GM21367 (cell line): ENCODE data around the gene RARRES2.
A peak's percentile ranks its signal among the peaks of the same experiment; 100 is the strongest.

Experiments used
- ATAC-seq: cut with Tn5 transposase; IDR thresholded peaks from one replicate; pipeline ENCODE4 v1.9.1; 2021; ENCODE audit not compliant: unreplicated experiment

RARRES2 gene

DNA sequence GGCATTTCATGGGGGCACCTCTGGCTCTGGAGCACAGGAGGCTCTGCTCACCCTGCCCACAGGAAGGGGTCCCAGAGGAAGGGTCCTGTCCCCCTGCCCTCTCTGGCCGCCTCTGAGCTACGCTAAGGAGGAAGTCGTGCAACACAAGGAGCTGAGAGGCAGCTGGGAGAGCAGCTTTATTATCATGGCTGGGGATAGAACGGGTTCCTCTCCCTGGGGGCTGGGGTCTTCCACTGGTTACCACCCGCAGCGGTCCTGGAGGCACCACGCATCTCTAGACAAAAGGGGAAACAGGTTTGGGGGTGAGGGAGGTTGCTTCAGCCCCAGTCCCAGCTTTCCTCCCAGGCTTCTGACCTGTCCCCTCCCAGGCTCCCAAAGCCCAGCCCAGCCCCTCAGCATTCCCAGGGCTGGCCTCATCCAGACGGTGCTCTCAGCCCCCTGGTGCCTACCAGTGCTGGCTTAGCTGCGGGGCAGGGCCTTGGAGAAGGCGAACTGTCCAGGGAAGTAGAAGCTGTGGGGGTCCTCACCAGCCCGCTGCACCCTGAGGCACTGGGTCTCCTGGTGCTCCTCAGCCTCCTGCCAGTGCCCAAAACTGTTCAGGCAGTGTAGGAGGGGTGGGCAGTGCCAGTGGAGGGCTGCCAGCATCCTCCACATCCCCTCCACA lies 3.1 kb downstream of the RARRES2 start:
- ATAC-seq = no peak

DNA sequence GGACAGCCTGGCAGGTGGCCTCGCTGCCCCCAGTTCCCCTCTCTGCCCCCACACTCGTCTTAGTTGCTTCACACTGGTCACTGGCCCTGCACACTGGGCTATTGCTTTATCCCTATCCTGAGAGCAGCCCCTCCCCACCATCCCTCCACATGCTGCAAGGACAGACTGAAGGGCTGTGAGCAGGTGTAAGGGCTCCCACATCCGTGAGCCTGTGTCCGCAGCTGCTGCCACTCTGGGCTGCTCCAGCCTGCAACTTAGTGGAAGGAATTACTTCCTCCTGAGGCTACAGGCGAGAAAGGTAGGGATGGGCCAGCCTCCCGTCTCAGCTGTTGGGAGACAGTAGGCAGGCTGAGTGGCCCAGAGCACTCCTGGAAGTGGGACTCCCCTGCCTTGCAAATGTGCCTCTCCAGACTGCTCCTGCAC lies 3.8 kb downstream of the RARRES2 start:
- no peak for ATAC-seq

DNA sequence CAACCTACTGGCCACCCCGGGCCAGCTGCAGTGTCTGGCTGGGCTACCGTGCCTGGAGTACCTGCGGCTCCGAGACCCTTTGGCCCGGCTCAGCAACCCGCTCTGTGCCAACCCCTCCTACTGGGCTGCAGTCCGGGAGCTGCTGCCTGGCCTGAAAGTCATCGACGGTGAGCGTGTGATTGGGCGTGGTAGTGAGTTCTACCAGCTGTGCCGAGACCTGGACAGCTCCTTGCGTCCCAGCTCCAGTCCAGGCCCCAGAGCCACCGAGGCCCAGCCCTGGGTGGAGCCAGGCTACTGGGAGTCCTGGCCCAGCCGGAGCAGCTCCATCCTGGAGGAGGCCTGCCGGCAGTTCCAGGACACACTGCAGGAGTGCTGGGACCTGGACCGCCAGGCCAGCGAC lies 4.2 kb downstream of the RARRES2 start:
- no peak for ATAC-seq

DNA sequence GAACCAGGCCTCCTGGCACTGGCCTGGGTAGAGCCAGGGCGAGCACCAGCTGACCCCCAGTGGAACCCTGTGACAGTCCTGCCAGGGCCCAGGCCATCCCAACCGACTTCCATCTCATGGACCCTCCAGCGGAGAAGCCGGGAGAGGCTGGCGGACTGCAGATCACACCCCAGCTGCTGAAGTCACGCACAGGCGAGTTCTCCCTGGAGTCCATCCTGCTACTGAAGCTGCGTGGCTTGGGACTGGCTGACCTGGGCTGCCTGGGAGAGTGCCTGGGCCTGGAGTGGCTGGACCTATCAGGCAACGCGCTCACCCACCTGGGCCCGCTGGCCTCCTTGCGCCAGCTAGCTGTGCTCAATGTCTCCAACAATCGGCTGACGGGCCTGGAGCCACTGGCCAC lies 4.7 kb downstream of the RARRES2 start:
- ATAC-seq = no peak

GRCh38 chr7:150335774-150336112 lies 5.7 kb downstream of the RARRES2 start:
- ATAC-seq = no peak

DNA sequence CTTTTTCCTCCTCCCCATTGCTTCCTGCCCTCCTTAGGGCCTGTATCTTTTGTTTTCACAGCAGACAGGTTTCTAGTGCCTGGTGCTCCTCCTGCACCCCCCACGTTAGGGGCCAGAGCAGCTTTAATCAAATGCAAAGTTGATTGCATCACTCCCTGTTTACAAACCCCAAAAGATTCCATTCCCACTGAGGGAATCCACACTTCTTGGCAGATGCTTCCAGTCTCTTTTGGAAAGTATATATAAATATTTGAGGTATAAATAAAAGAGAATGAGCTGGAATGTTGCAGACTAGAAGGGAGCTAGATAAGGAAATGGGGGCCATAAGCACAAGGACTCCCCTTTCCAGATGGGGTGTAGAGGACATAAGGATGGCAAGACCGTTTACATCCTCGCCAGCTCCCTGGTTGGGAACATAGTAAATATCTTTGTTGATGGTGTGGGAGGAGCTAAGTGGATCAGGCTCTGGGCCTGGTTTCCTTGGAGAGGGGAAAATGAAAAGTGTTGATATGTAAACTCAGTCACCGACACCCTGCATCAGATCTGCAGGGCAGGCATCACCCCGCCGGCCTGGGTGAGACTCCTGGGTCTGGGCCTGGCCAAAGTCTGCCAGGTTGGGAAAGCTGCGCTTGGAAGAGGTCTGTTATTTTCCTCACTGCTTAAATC lies 6.2 kb downstream of the RARRES2 start:
- no peak for ATAC-seq

DNA sequence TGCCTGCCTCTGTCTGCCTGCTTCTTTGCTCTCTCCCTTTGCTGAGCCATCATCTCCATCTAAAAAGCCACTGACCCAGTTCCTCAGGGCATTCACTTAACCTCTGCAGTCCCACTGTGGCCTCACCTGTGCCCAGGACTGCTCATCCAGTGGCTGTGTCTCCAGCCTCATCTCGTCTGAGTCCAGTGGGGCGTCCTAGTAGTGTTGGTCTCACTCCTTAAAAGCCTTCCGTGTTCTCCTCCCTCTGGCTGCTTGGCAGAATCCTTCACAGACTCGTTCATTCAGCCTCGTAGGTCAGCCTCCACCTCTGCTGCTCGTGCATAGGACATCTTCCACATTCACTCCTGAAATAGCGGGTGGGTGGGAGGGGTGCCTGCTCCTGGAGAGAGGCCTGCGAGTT lies 7.3 kb downstream of the RARRES2 start:
- ATAC-seq = no peak

- ATAC-seq = no peak
These were observed 7.8 kb downstream of the RARRES2 start for GRCh38 chr7:150333659-150334058.

- ATAC-seq = no peak
These were observed 8.4 kb downstream of the RARRES2 start for GRCh38 chr7:150332852-150333635.

- no peak for ATAC-seq
These were observed 11.1 kb downstream of the RARRES2 start for GRCh38 chr7:150330211-150330885.

GRCh38 chr7:150329331-150330120 lies 11.9 kb downstream of the RARRES2 start:
- ATAC-seq = no peak

DNA sequence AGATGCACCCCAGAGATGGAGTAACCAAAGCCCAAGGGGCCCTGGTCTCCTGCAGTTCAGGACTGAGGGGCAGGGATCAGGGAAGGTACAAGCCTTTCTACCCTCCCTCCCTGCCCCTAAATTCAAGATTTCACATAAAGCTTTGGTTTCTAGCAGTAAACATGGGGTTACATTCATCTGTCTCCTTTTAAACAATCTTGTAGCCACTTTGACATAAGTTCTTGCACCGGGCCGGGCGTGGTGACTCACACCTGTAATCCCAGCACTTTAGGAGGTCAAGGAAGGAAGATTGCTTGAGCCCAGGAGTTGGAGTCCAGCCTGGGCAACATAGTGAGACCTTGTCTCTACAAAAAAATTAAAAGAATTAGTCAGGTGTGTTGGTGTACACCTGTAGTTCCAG lies 14.1 kb downstream of the RARRES2 start:
- no peak for ATAC-seq

DNA sequence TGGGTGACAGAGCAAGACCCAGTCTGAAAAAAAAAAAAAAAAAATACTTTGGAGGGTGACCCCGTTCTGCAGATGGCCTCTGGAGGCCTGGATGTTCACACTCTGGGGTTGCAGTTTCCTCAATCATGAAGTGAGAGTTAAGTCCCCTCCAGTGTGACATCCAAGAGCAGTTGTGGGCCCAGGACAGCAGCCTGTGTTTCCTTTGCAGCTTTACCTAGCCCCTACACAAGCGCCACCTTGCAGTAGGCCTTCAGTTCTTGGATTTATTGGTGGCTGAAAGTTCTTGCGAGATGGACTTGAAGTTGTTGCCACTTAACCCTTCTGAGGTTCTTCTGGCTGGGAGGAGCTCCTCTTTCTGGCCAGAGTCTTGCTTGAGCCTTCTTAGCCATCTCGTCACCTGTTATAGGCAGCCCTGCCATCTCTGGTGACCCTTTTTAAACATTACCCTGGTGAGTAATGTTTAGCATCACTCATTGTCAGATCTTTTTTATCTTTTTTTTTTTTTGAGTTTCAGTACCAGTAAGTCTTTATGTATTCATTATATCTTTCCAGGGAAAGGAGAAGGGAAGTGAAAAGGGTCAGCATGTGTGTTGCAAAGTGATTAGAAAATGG lies 14.7 kb downstream of the RARRES2 start:
- no peak for ATAC-seq

GRCh38 chr7:150325901-150326300 lies 15.5 kb downstream of the RARRES2 start:
- ATAC-seq = no peak

GRCh38 chr7:150325110-150325611 lies 16.3 kb downstream of the RARRES2 start:
- ATAC-seq = no peak

DNA sequence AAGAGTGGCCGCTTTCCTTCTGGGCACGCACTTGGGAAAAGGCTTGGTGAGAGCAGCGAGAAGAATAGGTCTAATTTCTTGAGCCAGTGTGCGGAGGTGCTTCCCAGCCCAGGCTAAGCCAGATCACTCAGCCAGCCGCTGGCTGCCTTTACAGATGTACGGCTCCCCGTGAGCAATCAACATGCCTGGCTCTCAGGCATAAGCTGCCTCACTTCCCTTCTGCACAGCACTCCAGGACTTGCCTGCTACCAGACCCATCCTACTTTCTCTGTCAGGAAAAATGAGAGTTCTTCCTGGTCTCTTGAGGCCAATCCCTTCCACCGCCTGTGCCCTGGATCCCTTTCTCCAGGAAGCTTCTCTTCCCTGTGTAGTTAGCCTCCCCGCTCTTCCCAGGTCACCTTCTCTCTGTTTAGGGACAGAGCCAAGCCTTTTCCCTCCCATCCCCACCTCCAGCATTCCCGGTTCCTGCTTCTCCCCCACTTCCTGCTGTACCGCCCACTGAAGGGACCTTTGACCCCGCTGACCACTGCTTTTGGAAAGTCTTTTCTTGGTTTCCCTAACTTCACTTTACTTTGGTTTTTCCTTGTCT lies 17.0 kb downstream of the RARRES2 start:
- no peak for ATAC-seq

GRCh38 chr7:150323682-150324372 lies 17.6 kb downstream of the RARRES2 start:
- peak; percentile 17 for ATAC-seq

DNA sequence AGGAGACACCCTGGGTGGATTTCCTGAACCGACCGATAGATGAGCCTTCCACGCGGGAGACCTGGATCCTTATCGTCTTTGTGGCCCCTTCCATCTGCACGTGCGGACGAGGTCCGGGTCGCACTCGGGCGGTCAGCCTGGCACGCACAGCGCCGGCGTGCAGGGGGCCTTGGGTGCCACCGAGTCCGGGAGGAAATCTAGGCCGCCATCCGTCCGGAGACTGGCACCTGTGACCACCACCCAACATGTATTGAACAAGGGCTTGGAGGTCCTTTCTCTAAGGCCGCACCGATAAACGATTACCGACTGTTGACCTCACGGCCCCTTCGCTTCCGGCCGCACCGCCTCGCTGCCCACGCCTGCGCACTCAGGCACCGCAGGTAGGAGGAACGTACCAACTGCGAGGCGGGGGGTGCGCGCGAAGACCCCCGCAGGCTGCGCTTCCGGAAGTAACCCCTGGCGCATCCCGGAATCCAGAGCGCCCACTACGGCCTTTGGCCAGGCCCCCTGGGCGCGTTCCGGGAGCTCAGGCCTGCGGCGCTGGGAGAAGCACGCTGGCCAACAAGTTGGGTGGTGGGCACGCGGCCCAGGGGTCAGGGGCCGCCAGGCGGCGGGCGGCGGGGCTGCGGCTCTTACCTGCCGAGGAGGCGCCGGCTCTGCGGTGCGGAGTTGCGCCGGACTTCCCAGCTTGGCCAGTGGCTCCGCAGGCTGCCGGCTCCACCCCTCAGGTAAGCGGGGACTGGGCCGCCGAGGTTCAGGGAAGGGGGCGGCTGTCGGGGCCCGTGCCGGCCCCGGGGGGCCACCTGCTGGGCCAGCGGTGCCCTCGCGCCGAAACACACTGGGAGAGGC lies 18.4 kb downstream of the RARRES2 start, which contains the start of the genes ACTR3C and LRRC61:
ACTR3C (minus strand) TSS at position 713 of the 849 bp plus-strand sequence. CDS start 28,249 bp downstream, outside the sequence.
LRRC61 (plus strand) TSS at position 523 of the 849 bp plus-strand sequence. CDS start 13,507 bp downstream, outside the sequence.
- peak; percentile 51 for ATAC-seq
